GM21447 (cell line): Measurements from ENCODE around the gene RGS7.
"Not testable (repeated sequence)": the region's sequence is repeated elsewhere in the genome, so short reads cannot be mapped to it uniquely, and the experiment has no call there.

ENCODE experiments used
- ATAC-seq: cut with Tn5 transposase; IDR thresholded peaks from one replicate; pipeline ENCODE4 v1.9.1; 2021; ENCODE audit not compliant: unreplicated experiment

The RGS7 gene

GRCh38 chr1:241142493-241142892 lies 214.5 kb downstream of the RGS7 start:
- ATAC-seq: no peak

DNA sequence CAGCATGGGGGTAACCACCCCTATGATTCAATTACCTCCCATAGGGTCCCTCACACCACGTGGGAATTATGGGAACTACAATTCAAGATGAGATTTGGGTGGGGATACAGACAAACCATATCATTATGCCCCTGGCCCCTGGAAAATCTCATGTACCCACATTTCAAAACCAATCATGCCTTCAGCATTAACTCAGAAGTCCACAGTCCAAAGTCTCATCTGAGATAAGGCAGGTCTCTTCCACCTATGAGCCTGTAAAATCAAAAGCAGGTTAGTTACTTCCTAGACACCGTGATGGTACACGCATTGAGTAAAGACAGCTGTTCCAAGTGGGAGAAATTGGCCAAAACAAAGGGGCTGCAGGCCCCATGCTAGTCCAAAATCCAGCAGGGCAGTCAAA lies 215.4 kb downstream of the RGS7 start:
- ATAC-seq: not testable (repeated sequence)

DNA sequence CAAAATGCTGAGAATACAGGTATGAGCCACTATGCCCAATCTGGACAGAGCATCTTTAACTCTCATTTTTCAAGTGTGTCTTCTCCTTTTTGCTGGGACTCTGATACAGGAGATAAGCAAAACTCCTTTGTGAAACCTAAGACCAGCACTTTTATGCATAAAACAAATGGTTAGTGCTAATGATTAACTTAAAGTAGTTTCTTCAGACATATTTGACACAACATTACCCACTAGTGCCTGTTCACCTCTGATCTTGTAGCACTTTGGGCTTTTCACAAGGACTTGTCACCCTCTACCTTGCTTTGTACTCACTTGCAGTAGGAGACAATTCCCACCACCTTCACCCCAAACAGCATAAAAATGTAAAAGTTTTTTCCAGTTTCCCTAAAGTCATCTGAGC lies 216.3 kb downstream of the RGS7 start:
- no peak for ATAC-seq

GRCh38 chr1:241139047-241139446 lies 218.0 kb downstream of the RGS7 start:
- no peak for ATAC-seq

- no peak for ATAC-seq
Observed at GRCh38 chr1:241138248-241138647, 218.8 kb downstream of the RGS7 start.

- ATAC-seq: no peak
Observed at GRCh38 chr1:241136389-241136788, 220.6 kb downstream of the RGS7 start.

- ATAC-seq: no peak
Observed at GRCh38 chr1:241131636-241132194, 225.3 kb downstream of the RGS7 start.

- ATAC-seq: no peak
Observed at GRCh38 chr1:241130881-241131280, 226.1 kb downstream of the RGS7 start.

DNA sequence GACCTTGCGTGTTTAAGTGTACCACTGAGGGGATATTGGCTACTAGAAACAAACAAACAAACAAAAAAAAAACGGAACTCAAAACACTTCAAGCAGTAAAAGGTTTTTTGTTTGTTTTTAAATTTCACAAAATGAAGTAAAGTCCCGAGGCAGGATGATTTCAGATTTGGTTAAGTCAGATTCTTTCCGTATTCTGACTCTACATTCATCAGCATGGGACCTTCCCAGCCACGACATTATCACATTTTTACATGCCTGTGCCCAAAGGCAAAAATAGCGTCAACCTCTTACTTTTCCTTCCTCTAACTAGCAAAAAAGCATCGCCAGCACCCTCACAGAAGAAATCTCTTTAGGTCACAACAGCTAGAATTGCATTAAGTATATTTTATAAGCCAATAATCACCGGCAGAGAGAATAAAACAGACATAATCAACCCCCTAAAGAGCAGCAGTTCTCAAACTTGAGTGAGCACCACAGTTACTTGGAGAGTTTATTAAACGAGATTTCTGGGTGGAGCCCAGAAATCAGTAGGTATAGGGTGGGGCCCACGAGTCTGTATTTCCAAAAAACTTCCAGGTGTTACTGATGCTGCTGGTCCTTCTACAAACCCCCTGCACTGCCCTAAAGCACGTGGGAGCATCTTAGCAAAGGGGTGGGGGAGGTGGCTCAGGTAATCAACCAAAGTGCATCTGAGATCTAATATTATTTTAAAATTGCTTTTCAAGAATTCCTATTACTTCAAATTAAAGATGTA lies 227.6 kb downstream of the RGS7 start:
- ATAC-seq: no peak

GRCh38 chr1:241125286-241125685 lies 231.7 kb downstream of the RGS7 start:
- no peak for ATAC-seq

GRCh38 chr1:241118049-241118448 lies 239.0 kb downstream of the RGS7 start:
- ATAC-seq: no peak

DNA sequence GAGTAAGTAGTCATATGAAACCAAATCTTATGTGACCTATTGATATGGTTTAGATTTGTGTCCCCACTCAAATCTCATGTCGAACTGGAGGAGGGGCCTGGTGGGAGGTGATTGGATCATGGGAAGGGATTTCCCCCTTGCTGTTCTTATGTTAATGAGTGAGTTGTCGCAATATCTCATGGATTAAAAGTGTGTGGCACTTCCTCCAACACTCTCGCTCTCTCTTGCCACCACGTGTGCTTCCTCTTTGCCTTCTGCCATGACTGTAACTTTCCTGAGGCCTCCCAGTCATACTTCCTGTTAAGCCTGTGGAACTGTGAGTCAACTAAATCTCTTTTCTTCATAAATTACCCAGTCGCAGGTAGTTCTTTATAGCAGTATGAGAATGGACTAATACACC lies 241.2 kb downstream of the RGS7 start:
- ATAC-seq: no peak

DNA sequence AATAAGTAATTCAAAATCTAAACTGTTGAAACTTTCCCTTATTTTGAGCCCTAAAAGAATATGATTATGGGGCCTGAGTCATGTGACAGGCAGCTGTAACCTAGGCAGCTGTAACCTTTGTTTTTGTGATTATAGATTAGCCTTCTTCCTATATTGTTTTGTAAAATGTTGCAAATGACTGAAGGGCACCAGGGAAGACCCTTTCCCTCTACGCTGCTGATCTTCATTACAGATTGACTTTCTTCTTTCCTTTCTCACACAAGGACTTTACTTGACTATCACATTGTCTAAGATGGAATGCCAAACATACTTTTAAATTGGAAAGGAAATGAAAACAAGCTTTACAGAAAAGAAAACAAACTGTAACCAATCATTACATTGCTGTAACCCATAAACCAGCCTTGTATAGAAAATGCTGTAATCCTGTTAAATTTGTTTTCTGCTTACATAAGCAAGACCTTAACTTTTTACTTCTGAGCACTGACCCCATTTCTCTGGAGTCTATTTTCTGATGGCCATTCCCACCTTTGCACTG lies 242.2 kb downstream of the RGS7 start:
- ATAC-seq: no peak

GRCh38 chr1:241113557-241113956 lies 243.4 kb downstream of the RGS7 start:
- ATAC-seq: no peak

GRCh38 chr1:241109039-241109438 lies 248.0 kb downstream of the RGS7 start:
- ATAC-seq: no peak

DNA sequence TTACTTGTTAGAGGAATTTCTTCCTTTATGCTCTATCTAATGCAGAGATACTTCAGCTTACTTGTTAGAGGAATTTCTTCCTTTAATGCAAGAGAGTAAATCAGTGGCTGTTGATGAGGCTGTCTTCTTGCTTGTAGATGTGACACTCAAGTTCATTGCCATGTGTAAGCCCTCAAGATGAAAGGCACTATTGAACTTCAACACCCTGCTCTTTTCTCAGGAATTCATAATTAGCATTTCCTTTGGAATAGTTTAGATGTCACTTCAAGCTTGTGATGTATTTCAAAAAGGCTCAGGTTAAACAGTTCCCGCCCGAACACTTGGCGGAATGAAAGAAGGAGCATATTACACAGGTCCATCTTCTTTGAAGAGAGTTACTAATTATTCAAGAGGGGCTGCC lies 251.9 kb downstream of the RGS7 start:
- no peak for ATAC-seq

DNA sequence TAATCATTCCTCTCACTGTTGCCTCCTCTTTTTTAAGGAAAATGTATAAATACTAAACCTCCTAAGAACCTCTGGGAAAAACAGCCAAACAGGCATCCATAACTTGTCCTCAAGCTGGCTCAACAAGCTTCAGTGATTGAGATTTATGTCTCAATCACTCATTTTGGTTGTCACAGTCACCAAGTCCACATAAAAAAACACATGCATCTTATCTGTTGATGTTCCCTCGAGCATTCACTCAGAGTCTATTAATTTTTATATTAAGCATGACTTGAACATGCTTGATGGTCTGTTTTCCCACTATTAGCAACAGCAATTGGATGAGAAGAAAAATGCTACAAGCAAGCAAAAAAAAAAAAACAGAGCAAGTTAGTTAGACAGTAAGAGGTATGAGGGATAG lies 254.3 kb downstream of the RGS7 start:
- ATAC-seq: no peak

GRCh38 chr1:241101622-241102021 lies 255.4 kb downstream of the RGS7 start:
- ATAC-seq: no peak

DNA sequence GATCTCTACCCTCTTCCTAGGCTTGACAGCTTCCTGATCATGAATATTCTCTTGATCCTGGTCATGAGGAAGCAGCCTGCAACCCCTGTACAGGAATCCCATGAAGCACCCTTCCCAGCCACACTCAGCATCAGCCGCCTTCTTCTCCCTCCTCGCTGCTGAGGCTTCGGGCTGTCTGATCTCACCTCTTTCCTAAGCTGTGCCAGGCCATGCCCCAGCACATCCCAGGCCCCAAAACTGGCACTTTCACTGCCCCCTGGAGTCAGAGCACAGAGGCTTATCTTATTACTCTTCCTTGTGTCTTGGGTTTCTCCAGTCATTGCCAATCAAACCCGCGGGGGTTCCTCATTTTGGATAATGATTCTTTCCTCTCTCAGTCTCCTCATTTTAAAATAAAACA lies 259.5 kb downstream of the RGS7 start:
- ATAC-seq: no peak

- ATAC-seq: no peak
Observed at GRCh38 chr1:241096982-241097381, 260.0 kb downstream of the RGS7 start.

GRCh38 chr1:241095847-241096246 lies 261.2 kb downstream of the RGS7 start:
- no peak for ATAC-seq

DNA sequence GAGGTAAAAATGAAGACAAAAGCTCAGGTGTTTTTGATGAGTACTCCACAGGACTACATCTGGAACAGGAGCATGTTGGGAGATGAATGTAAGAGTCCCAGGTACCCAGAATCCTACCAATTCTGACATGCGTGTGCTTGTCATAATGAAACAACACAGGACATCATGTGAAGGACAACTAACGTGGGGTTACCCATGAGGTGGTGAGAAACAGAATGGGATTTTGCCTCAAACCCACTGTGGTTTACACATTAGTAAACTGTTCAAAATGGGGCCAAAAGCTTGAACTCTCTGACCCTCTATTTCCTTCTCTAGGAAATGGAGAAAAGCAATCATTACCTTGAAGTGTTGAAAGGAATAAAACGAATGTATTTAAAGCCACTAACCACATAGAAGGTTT lies 266.2 kb downstream of the RGS7 start:
- no peak for ATAC-seq

DNA sequence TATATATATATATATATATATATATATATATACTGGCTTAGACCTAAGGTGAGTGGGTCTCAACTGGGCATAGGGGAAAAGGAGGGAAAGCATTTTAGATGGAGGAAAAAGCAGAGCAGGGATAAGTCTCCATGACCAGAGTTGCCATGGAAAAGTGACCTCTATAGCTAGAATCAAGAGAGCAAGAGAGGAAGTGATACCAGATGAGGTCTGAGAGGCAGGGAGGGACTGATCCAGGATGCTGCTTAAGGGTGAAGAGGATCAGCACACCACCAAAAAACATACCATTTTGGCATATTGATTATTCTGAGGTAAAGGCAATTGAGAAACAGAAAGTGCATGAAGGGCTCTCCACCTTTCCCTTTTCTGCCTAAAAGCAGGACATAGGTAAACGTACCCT lies 267.9 kb downstream of the RGS7 start:
- ATAC-seq: not testable (repeated sequence)
